HL-60 (cell line): ENCODE measurements around the gene UCP3.

ENCODE experiments used
- CTCF ChIP-seq: IDR thresholded peaks from one replicate; pipeline ENCODE4 v1.5.1; 2011; ENCODE audit warnings: low read length, control low read depth, inconsistent platforms; ENCODE audit not compliant: insufficient read depth
- GABPA ChIP-seq: IDR thresholded peaks from 2 replicates; pipeline ENCODE4 v1.6.1; 2012; ENCODE audit warnings: low read depth
- POLR2AphosphoS5 ChIP-seq: IDR thresholded peaks from 2 replicates; pipeline ENCODE4 v1.6.1; 2012; ENCODE audit warnings: low read depth
- REST ChIP-seq: IDR thresholded peaks from 2 replicates; pipeline ENCODE4 v1.6.1; 2012; ENCODE audit warnings: low read depth; ENCODE audit not compliant: insufficient replicate concordance
- SPI1 ChIP-seq: IDR thresholded peaks from 2 replicates; pipeline ENCODE4 v1.6.1; 2012; ENCODE audit warnings: low read depth, mild to moderate bottlenecking, borderline replicate concordance

GRCh38 chr11:73961321-73961720 lies 47.6 kb downstream of the UCP3 start:
- no peak for TF ChIP-seq CTCF
- no peak for TF ChIP-seq GABPA
- no peak for TF ChIP-seq SPI1
- no peak for TF ChIP-seq POLR2AphosphoS5
- TF ChIP-seq REST = no peak
